HL-60 (cell line): Measurements from ENCODE around the gene MOCOS.

ENCODE experiments used
- DNase-seq, 2 experiments: peaks; one replicate each; pipeline ENCODE4 v3.0.0-alpha.2; 2010 to 2020; ENCODE audit warnings: low read depth in 1 of 2, low spot score in 1 of 2
- H3K27ac ChIP-seq: fragments of 250-450 bp; sonication (Bioruptor Pico); replicated peaks from 2 replicates; pipeline ENCODE4 v1.5.1; 2020; ENCODE audit warnings: mild to moderate bottlenecking, moderate library complexity
- H3K27me3 ChIP-seq: fragments of 250-450 bp; sonication (Bioruptor Pico); 2 replicates; pipeline ENCODE4 v1.5.1; 2021; ENCODE audit warnings: mild to moderate bottlenecking, moderate library complexity; ENCODE audit not compliant: insufficient read depth, poor library complexity, severe bottlenecking
- H3K4me3 ChIP-seq: replicated peaks from 2 replicates; pipeline ENCODE4 v1.5.1; 2011; ENCODE audit warnings: mild to moderate bottlenecking, control low read depth, low read length; ENCODE audit not compliant: insufficient read depth
- GABPA ChIP-seq: IDR thresholded peaks from 2 replicates; pipeline ENCODE4 v1.6.1; 2012; ENCODE audit warnings: low read depth
- POLR2AphosphoS5 ChIP-seq: IDR thresholded peaks from 2 replicates; pipeline ENCODE4 v1.6.1; 2012; ENCODE audit warnings: low read depth
- SPI1 ChIP-seq: IDR thresholded peaks from 2 replicates; pipeline ENCODE4 v1.6.1; 2012; ENCODE audit warnings: low read depth, mild to moderate bottlenecking, borderline replicate concordance
- TF ChIP-seq, protein P1 (sequence below): IDR thresholded peaks from one replicate; pipeline ENCODE4 v1.5.1; 2011; ENCODE audit warnings: low read length, control low read depth, inconsistent platforms; ENCODE audit not compliant: insufficient read depth
- TF ChIP-seq, protein P2 (sequence below): IDR thresholded peaks from 2 replicates; pipeline ENCODE4 v1.6.1; 2012; ENCODE audit warnings: low read depth; ENCODE audit not compliant: insufficient replicate concordance

The MOCOS gene

DNA sequence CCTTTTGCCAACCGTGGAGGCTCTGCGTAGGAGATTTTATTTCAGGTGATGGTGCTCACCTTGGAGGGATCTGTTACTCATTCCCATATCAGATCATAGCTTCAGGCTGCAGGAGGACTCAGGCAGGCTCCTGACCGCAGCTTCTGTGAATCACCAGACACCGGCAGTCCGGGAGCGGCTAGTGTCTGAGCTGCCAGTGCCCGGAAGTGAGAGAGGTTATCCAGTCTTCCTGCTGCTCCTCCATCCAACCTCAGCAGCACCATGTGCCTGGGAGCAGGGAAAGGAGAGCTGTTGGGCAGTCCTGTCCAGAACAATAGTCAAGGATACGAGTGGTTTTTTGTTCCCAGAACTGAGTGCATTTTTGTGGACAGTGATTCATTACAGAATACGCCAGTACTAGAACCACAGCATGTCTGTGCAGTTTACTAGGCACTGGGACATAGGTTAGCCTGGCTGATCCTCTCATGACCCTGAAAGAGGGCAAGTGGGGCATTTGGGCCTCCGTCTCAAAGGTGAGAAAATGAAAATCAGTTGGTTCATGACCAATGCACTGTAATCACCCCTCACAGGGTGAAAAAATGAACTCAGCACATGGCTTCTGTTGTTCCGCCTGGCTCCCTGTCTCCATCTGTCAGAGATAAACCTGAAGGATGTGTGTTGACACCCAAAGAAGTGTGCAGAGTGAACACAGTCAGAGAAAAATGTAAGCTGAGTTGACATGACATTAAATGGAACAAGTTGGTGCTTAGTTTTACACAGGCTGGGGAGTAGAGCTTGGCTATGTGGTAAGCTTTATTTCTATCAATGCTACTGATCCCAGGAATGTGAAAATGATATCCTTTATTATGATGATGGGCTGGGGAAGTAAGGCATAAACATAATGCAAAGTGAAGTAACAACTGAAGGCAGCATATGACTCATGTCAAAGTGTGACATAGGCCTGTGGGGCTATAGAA is 122.4 kb downstream of the MOCOS start:
- H3K4me3 ChIP-seq: no peak overlapping the region
- H3K27me3 ChIP-seq: peaks cover 4% of the 10 kb centered on the region
- TF ChIP-seq GABPA (no peak), SPI1 (no peak), POLR2AphosphoS5 (no peak)
- TF ChIP-seq, protein P1, sequence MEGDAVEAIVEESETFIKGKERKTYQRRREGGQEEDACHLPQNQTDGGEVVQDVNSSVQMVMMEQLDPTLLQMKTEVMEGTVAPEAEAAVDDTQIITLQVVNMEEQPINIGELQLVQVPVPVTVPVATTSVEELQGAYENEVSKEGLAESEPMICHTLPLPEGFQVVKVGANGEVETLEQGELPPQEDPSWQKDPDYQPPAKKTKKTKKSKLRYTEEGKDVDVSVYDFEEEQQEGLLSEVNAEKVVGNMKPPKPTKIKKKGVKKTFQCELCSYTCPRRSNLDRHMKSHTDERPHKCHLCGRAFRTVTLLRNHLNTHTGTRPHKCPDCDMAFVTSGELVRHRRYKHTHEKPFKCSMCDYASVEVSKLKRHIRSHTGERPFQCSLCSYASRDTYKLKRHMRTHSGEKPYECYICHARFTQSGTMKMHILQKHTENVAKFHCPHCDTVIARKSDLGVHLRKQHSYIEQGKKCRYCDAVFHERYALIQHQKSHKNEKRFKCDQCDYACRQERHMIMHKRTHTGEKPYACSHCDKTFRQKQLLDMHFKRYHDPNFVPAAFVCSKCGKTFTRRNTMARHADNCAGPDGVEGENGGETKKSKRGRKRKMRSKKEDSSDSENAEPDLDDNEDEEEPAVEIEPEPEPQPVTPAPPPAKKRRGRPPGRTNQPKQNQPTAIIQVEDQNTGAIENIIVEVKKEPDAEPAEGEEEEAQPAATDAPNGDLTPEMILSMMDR: no peak
- TF ChIP-seq, protein P2, sequence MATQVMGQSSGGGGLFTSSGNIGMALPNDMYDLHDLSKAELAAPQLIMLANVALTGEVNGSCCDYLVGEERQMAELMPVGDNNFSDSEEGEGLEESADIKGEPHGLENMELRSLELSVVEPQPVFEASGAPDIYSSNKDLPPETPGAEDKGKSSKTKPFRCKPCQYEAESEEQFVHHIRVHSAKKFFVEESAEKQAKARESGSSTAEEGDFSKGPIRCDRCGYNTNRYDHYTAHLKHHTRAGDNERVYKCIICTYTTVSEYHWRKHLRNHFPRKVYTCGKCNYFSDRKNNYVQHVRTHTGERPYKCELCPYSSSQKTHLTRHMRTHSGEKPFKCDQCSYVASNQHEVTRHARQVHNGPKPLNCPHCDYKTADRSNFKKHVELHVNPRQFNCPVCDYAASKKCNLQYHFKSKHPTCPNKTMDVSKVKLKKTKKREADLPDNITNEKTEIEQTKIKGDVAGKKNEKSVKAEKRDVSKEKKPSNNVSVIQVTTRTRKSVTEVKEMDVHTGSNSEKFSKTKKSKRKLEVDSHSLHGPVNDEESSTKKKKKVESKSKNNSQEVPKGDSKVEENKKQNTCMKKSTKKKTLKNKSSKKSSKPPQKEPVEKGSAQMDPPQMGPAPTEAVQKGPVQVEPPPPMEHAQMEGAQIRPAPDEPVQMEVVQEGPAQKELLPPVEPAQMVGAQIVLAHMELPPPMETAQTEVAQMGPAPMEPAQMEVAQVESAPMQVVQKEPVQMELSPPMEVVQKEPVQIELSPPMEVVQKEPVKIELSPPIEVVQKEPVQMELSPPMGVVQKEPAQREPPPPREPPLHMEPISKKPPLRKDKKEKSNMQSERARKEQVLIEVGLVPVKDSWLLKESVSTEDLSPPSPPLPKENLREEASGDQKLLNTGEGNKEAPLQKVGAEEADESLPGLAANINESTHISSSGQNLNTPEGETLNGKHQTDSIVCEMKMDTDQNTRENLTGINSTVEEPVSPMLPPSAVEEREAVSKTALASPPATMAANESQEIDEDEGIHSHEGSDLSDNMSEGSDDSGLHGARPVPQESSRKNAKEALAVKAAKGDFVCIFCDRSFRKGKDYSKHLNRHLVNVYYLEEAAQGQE: no peak
- H3K27ac ChIP-seq: no peak overlapping the region
- DNase-seq: no peak

DNA sequence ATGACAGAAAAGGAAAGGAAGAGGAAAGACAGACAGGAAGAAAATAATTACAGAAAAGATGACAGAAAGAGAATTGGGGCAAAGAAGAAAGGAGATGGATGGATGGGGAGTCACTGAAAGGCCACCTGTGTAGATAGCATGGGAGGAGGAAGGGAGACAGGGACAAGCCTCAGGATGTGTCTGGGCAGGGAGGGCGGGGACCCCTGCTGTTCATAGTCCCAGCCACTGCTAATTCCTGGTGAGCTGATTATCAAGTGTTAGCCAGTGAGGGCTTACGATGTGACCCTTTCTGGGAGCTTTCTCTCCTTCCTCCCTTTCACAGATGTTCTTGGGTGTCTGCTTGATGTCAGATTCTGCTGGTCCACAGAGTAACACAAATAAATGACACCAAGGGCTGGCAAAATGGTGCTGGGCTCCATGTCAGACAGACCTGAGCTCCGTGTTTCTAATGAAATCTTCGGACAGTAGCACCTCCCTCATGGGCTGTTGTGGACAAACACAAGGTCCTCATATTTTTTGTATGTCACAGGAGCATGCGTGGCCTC is 123.8 kb downstream of the MOCOS start:
- Histone ChIP-seq H3K27me3 (no peaks in the 10 kb centered on the region), H3K4me3 (no peak overlapping the region), H3K27ac (no peak overlapping the region)
- DNase-seq: no peak
- TF ChIP-seq SPI1 (no peak), POLR2AphosphoS5 (no peak), GABPA (no peak)
- TF ChIP-seq, protein P2: no peak
- TF ChIP-seq, protein P1: no peak

DNA sequence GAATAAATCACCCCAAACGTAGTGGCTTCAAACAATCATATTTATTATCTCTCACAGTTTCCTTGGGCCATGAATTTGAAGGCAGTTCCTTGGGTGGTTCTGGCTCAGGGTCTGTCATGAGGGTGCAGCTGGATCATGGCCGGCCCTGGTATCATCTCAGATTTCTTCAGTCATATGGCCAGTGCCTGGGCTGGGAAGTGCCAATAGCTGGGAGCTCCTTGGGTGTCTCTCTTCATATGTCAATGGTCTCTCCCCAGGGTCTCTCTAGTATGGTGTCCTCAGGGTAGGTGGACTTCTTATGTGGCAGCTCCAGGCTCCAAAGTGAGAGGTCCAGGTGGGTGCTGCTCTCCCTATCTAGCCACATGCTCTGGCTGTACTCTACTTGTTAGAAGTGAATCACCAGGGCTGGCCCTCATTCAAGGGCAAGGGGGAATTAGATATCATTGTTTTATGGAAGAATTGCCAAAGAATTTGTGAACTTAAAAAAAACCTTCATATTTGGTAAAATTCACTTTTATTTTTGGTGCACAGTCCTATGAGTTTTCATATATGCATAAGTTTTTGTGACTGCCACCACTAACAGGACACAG is 125.6 kb downstream of the MOCOS start:
- no peak overlapping the region for H3K4me3 ChIP-seq
- H3K27me3 ChIP-seq: no peaks in the 10 kb centered on the region
- TF ChIP-seq, protein P2: no peak
- no peak for TF ChIP-seq POLR2AphosphoS5
- TF ChIP-seq GABPA: no peak
- TF ChIP-seq, protein P1: no peak
- no peak for TF ChIP-seq SPI1
- no peak overlapping the region for H3K27ac ChIP-seq
- no peak for DNase-seq
